ENCODE data around the gene SLC47A2.

Gene SLC47A2

DNA sequence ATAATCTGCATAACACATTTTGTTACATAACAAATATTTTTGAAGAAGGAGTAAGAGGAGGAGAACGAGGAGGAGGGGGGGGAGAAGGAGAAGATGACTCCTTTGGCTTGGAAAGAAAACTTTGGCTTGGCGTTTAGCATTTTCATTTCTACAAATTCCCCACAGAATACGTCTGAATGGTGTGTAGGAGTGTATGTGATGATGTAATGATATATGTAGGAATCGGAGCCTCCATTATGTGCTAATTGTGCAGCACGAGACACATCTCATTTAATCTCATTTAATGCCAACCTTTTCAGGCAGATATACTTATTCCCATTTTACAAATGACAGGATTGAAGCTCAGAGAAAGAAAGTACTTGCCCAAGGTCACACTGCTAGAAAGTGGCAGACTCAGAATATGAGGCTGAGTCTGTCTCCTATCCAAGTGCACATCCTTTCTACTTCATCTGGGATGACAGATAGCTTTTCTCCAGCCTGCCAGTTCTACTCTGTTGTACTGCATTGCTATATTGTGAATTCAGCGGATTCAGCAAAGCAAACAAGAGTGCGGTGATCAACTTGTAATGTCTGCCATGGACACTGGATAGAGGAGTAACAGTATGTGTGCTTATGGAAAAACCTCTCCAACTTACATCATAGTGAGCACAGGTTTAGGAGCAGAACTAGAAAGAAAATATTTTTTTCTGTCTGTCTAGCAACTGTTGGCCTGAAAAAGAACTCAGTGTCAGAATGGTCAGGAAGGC is 10.4 kb upstream of the SLC47A2 start:
- H3K27ac ChIP-seq, result peak overlapping the region; percentile 61
- TF ChIP-seq ZFX (IDR thresholded peaks at IDR 0.05; ENCODE audit: borderline replicate concordance), result no peak

DNA sequence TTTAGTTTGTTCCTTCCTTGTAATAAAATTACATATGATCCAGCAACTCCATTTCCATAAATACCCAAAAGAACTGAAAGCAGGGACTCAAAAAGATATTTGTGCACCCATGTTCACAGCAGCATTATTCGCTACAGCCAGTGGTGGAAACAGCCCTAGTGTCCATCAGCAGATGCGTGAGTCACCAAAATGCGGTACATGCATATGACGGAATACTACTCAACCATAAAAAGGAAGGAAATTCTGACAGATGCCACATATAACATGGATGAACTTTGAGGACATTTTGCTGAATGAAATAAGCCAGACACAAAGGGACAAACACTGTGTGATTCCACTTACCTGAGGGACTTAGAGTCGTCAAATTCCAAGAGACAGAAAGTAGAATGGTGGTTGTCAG is 9.1 kb upstream of the SLC47A2 start:
- no peak for TF ChIP-seq ZFX (IDR thresholded peaks at IDR 0.05; ENCODE audit: borderline replicate concordance)
- TF ChIP-seq, protein P1, sequence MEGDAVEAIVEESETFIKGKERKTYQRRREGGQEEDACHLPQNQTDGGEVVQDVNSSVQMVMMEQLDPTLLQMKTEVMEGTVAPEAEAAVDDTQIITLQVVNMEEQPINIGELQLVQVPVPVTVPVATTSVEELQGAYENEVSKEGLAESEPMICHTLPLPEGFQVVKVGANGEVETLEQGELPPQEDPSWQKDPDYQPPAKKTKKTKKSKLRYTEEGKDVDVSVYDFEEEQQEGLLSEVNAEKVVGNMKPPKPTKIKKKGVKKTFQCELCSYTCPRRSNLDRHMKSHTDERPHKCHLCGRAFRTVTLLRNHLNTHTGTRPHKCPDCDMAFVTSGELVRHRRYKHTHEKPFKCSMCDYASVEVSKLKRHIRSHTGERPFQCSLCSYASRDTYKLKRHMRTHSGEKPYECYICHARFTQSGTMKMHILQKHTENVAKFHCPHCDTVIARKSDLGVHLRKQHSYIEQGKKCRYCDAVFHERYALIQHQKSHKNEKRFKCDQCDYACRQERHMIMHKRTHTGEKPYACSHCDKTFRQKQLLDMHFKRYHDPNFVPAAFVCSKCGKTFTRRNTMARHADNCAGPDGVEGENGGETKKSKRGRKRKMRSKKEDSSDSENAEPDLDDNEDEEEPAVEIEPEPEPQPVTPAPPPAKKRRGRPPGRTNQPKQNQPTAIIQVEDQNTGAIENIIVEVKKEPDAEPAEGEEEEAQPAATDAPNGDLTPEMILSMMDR (IDR thresholded peaks at IDR 0.05), result no peak
- H3K27ac ChIP-seq, result peak overlapping the region; percentile 80

DNA sequence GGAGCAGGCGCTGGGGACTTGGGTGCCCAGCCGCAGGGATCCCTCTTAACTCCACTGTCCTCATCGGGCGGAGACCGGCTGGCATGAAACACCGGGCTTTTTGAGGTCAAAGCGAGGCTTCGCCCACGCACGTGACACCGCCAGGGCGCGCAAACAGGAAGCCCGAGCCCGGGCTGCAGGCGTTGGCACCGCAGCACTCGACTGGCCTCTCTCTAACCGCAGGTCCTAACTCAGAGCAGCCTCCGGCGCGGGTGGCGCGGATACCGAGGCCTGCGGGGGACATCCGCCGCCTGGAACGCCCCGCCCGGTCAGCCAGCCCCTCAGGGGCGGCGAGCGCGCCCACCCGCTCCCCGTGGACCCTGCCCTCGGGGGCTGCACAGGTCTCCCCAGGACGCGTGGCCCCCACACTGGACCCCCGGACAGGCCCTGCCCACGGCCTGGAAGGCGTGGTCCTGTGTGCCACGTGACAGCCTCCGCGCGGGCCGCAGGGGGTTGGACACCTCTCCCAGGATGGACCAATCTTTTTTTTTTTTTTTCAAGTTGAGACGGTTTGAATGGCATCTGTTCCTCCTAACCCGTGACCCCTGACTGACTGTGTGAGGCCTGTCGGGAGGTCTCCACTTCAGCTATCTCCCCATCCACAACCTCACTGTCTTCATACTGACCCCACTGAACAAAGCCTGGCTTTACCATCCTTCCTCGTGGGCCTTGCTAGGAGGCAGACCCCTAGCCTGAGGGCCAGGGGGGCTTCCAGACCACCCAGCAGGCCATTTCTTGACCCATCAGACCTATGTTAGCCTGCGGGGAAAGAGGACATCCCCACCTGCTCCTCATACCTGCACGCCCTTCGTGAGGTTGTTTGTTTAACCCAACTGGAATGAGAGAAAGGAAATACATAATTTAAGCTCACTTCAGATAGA is 8.4 kb upstream of the SLC47A2 start:
- no peak for TF ChIP-seq ZFX (IDR thresholded peaks at IDR 0.05; ENCODE audit: borderline replicate concordance)
- TF ChIP-seq, protein P1 (IDR thresholded peaks at IDR 0.05), result no peak
- H3K27ac ChIP-seq, result peak overlapping the region; percentile 80

DNA sequence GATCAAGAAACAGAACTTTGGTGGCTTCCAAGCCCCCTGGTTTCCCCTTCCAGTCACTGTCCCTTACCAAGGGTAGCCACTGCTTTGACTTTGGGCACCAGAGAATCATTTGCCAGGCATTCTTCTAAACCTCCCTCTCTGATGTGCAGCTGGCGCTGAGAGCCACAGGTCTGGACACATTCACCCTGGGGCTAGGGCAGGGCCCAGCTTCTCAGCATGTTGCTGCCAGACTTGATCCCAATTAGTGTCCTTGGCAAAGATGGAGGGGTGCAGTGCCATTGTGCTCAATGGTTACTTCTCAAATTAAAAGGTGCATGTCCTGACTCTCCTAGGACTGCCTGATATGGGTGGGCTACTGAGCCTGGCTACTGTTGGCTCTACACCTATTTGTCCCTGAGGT is 7.6 kb upstream of the SLC47A2 start:
- peak overlapping the region; percentile 80 for H3K27ac ChIP-seq
- TF ChIP-seq, protein P1 (IDR thresholded peaks at IDR 0.05), result no peak
- TF ChIP-seq ZFX (IDR thresholded peaks at IDR 0.05; ENCODE audit: borderline replicate concordance), result no peak

DNA sequence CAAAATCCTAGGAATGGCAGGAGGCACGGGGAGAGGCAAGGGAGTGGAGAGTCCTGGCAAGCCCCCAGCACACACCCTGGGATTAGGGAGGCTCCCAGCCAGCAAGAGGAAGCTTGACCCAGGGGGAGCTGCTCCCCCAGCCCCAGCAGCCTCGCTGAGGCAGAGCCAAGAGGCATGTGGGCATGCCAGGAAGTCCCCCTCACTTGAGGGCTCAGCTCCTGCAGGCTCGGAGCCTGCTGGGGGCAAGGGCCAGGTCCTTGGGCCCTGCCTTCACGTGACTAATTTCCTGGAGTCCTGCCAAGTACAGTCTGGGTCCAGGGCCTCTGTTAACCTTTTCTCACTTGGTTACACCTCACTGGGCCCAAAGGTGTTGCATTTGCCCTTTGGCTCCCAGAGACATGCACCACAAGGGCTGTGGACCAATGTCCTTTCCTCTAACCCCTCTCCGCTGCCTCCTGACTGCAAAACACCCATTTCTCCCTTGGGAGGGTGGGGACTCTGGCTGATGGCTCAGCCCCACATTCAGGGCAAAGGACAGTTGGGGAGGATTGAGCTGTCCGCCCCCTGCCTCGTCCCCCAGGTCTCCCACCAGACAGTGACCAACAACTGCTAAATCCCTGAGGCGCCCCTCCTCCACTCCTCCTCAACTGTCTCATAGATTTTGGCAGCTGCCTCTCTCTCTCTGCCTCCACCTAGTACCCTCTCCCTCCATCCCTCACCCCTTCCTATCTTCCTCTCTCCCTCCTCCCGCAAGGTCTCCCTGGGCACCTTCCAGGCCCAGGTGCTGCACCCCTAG is 4.4 kb upstream of the SLC47A2 start:
- TF ChIP-seq ZFX (IDR thresholded peaks at IDR 0.05; ENCODE audit: borderline replicate concordance), result no peak
- TF ChIP-seq, protein P1 (IDR thresholded peaks at IDR 0.05), result no peak
- no peak overlapping the region for H3K27ac ChIP-seq

DNA sequence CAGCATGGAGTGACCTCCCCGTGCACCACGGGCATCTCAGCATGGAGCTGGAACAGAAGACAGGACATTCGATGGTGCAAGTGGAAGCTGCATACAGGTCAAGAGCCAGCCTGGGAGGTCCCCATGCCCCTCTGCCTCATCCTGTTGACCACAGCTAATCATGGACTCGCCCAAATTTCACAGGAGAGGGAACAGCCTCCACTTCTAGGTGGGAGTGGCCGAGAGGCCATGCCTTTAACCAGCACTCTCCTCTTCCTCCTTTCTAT is 3.8 kb upstream of the SLC47A2 start:
- H3K27ac ChIP-seq, result no peak overlapping the region
- TF ChIP-seq, protein P1 (IDR thresholded peaks at IDR 0.05), result no peak
- TF ChIP-seq ZFX (IDR thresholded peaks at IDR 0.05; ENCODE audit: borderline replicate concordance), result no peak

DNA sequence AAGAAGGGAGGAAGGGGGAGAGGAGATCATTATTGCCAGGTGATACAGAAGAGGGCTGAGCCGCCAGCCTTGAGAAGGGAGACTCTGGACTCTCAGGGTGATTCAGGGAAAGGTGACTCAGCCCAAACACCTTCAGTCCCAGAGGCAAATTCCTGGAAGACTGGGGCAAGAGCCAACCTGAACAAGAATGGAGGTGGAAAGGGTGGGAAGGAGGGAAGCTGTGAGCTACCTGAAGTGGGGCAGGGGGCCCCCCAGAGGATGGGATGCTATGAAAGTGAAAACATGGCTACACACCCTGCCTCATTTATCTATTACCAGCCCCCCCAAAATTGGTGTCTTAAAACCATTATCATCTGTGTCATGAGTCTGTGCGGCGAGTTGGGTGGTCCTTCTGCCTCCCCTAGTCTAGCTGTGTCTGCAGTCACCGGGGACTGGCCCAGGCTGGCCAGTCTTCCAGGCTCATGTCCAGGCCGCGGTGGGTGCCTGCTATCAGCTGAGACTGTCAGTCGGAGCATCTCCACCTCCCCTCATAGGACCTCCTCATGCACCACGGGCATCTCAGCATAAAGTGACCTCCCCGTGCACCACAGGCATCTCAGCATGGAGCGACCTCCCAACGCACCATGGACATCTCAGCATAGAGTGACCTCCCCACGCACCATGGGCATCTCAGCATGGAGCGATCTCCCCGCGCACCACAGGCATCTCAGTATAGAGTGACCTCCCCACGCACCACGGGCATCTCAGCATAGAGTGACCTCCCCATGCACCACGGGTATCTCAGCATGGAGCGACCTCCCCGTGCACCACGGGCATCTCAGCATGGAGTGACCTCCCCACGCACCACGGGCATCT is 3.2 kb upstream of the SLC47A2 start:
- H3K27ac ChIP-seq, result no peak overlapping the region
- TF ChIP-seq ZFX (IDR thresholded peaks at IDR 0.05; ENCODE audit: borderline replicate concordance), result no peak
- TF ChIP-seq, protein P1 (IDR thresholded peaks at IDR 0.05), result no peak
